ENCODE results near the gene COL5A3.
"Not testable (repeated sequence)": the region's sequence is repeated elsewhere in the genome, so short reads cannot be mapped to it uniquely, and the experiment has no call there.

The COL5A3 gene

GRCh38 chr19:9969688-9969975 lies 40.7 kb downstream of the COL5A3 start:
- DNase-seq, result no peak

GRCh38 chr19:9968820-9969687 lies 41.2 kb downstream of the COL5A3 start:
- DNase-seq, result no peak

GRCh38 chr19:9967326-9967725 lies 43.0 kb downstream of the COL5A3 start:
- DNase-seq, result no peak

GRCh38 chr19:9966448-9966847 lies 43.9 kb downstream of the COL5A3 start:
- no peak for DNase-seq

GRCh38 chr19:9966024-9966423 lies 44.3 kb downstream of the COL5A3 start:
- no peak for DNase-seq

GRCh38 chr19:9962623-9963290 lies 47.5 kb downstream of the COL5A3 start:
- DNase-seq, result no peak

GRCh38 chr19:9961103-9961502 lies 49.2 kb downstream of the COL5A3 start:
- no peak for DNase-seq

- no peak for DNase-seq
Measured at GRCh38 chr19:9958379-9958821, 51.9 kb downstream of the COL5A3 start.

- no peak for DNase-seq
Measured at GRCh38 chr19:9956956-9957355, 53.3 kb downstream of the COL5A3 start.

GRCh38 chr19:9953802-9954542 lies 56.3 kb downstream of the COL5A3 start:
- DNase-seq, result no peak

GRCh38 chr19:9952276-9952675 lies 58.0 kb downstream of the COL5A3 start:
- DNase-seq, result no peak

GRCh38 chr19:9947441-9947840 lies 62.9 kb downstream of the COL5A3 start:
- no peak for DNase-seq

- not testable (repeated sequence) for DNase-seq
Measured at GRCh38 chr19:9946528-9947125, 63.7 kb downstream of the COL5A3 start.

GRCh38 chr19:9945319-9945966 lies 64.9 kb downstream of the COL5A3 start:
- no peak for DNase-seq

- no peak for DNase-seq
Measured at GRCh38 chr19:9943744-9944143, 66.6 kb downstream of the COL5A3 start.

GRCh38 chr19:9941671-9942070 lies 68.6 kb downstream of the COL5A3 start:
- DNase-seq, result no peak

- DNase-seq, result no peak
Measured at GRCh38 chr19:9941231-9941630, 69.1 kb downstream of the COL5A3 start.

- no peak for DNase-seq
Measured at GRCh38 chr19:9940778-9941177, 69.5 kb downstream of the COL5A3 start.

GRCh38 chr19:9939301-9939913 lies 70.9 kb downstream of the COL5A3 start:
- DNase-seq, result no peak

- DNase-seq, result no peak
Measured at GRCh38 chr19:9937001-9937411, 73.3 kb downstream of the COL5A3 start.

GRCh38 chr19:9936326-9937000 lies 73.8 kb downstream of the COL5A3 start, which contains the start of gene OLFM2:
Gene OLFM2, minus strand, starts transcription at chr19:9936515. Its CDS starts 149 bp downstream, at chr19:9936366.
- no peak for DNase-seq

All from CD4-positive, alpha-beta T cell treated with Interleukin-15 for 1 hour (primary cell).